HepG2 (cell line): ENCODE measurements around the gene ALG1L2. TPM values are rescaled to one million over a fixed set of nuclear protein-coding genes. Genes with fewer than 3 reads are reported as not detected.
A peak's percentile ranks its signal among the peaks of the same experiment; 100 is the strongest.
"Not testable (repeated sequence)": the region's sequence is repeated elsewhere in the genome, so short reads cannot be mapped to it uniquely, and the experiment has no call there.

Experiments used
- ATAC-seq: fragments of 200-7000 bp; cut with Tn5 transposase; 3 replicates; pipeline ENCODE4 v1.9.1; 2020; ENCODE audit warnings: mild to moderate bottlenecking, moderate library complexity
- BruUV-seq: library from RNA; stranded (reverse); fragments of 400-500 nt; replicated peaks from 2 replicates; lab custom pipeline; 2021; lab: Mats Ljungman, UMichigan
- CTCF ChIA-PET: fragments of 300-600 bp; formaldehyde crosslinking; extraction: SDS; loops from one replicate; lab custom pipeline; 2021; ENCODE audit warnings: low total read pairs, inconsistent platforms, low intra/inter-chr PET ratio; lab: Yijun Ruan, JAX
- POLR2A ChIA-PET: fragments of 350-600 bp; sonication (Branson Sonifier 250); formaldehyde crosslinking; loops from one replicate; lab custom pipeline; 2020; ENCODE audit warnings: antibody characterized with exemption, inconsistent platforms; lab: Yijun Ruan, JAX
- DNase-seq: peaks from one replicate; pipeline ENCODE4 v3.0.0-alpha.2; 2015; ENCODE audit warnings: low spot score
- FAIRE-seq: peaks from 3 replicates; lab custom pipeline; 2011; peaks lifted over from hg19 to GRCh38; lab: Jason Lieb, UNC
- H2AFZ ChIP-seq: one replicate; pipeline ENCODE4 v1.6.1; 2011; ENCODE audit warnings: low read length, inconsistent platforms
- H3K27ac ChIP-seq: fragments of 300-600 bp; 3 replicates; pipeline ENCODE4 v1.8.0; 2011; ENCODE audit warnings: mixed run types, mild to moderate bottlenecking, mixed read lengths, low read length, inconsistent platforms; ENCODE audit not compliant: insufficient read depth; ENCODE audit errors: extremely low read length
- H3K27me3 ChIP-seq, 2 experiments: fragments of 200-600 bp in 1 of 2; 2 replicates in 1 of 2; 3 replicates in 1 of 2; pipeline versions ENCODE4 v1.6.0 to v1.8.0; 2011; ENCODE audit warnings: low read length in 2 of 2, mild to moderate bottlenecking in 2 of 2, moderate library complexity in 2 of 2, inconsistent platforms in 1 of 2; ENCODE audit not compliant: insufficient read depth in 2 of 2, control insufficient read depth in 1 of 2
- H3K36me3 ChIP-seq, 2 experiments: fragments of 200-600 bp in 1 of 2; replicated peaks in 1 of 2; 2 replicates in 1 of 2; 3 replicates in 1 of 2; pipeline versions ENCODE4 v1.5.1 to v1.8.0; 2011; ENCODE audit warnings: low read length in 2 of 2, inconsistent platforms in 1 of 2; ENCODE audit not compliant: insufficient read depth in 2 of 2, control insufficient read depth in 1 of 2
- H3K4me1 ChIP-seq: 2 replicates; pipeline ENCODE4 v1.5.1; 2012; ENCODE audit warnings: low read length, inconsistent platforms; ENCODE audit not compliant: insufficient read depth
- H3K4me2 ChIP-seq: 2 replicates; pipeline ENCODE4 v1.6.0; 2011; ENCODE audit warnings: low read depth, low read length, inconsistent platforms
- H3K4me3 ChIP-seq, 3 experiments: fragments of 200-600 bp in 1 of 3; sonication (generic), shearing (Covaris generic) in 1 of 3; replicated peaks in 1 of 3; 2 replicates each; pipeline ENCODE4 v1.5.1; 2011 to 2016; ENCODE audit warnings: low read length in 3 of 3, inconsistent platforms in 2 of 3, low read depth in 2 of 3, mild to moderate bottlenecking in 2 of 3, control low read depth in 1 of 3, mixed read lengths in 1 of 3; ENCODE audit not compliant: insufficient read depth in 1 of 3
- H3K79me2 ChIP-seq: one replicate; pipeline ENCODE4 v1.6.1; 2011; ENCODE audit warnings: low read length, inconsistent platforms; ENCODE audit not compliant: insufficient read depth
- H3K9ac ChIP-seq: 2 replicates; pipeline ENCODE4 v1.6.0; 2011; ENCODE audit warnings: mild to moderate bottlenecking, low read depth, low read length, inconsistent platforms; ENCODE audit not compliant: insufficient read depth
- H3K9me3 ChIP-seq: 2 replicates; pipeline ENCODE4 v1.5.1; 2012; ENCODE audit warnings: mild to moderate bottlenecking, low read length
- H4K20me1 ChIP-seq: 2 replicates; pipeline ENCODE4 v1.6.0; 2011; ENCODE audit warnings: inconsistent platforms, mild to moderate bottlenecking, low read length, moderate library complexity; ENCODE audit not compliant: insufficient read depth
- ARNTL ChIP-seq: sonication (generic); formaldehyde crosslinking; IDR thresholded peaks from 2 replicates; pipeline ENCODE4 v1.4.0; 2020; ENCODE audit warnings: mild to moderate bottlenecking, missing genetic modification reagents
- ERF ChIP-seq: IDR thresholded peaks from 2 replicates; pipeline ENCODE4 v1.6.1; 2018; ENCODE audit warnings: missing biosample characterization, missing genetic modification reagents
- GABPB1 ChIP-seq: IDR thresholded peaks from 2 replicates; pipeline ENCODE4 v1.6.1; 2016; ENCODE audit warnings: mild to moderate bottlenecking, missing genetic modification reagents, moderate library complexity, missing compliant biosample characterization
- HNRNPLL ChIP-seq: fragments of 200-400 bp; formaldehyde crosslinking; IDR thresholded peaks from 2 replicates; pipeline ENCODE4 v1.6.1; 2017; ENCODE audit warnings: mild to moderate bottlenecking, low read depth, low read length; ENCODE audit not compliant: poor library complexity, severe bottlenecking
- KAT7 ChIP-seq: IDR thresholded peaks from 2 replicates; pipeline ENCODE4 v1.6.1; 2018; ENCODE audit warnings: borderline replicate concordance, missing compliant biosample characterization
- KDM2A ChIP-seq: sonication (generic); formaldehyde crosslinking; IDR thresholded peaks from 2 replicates; pipeline ENCODE4 v1.4.0; 2020; ENCODE audit warnings: low read depth, missing genetic modification reagents, borderline replicate concordance
- MXI1 ChIP-seq: IDR thresholded peaks from 3 replicates; pipeline ENCODE4 v1.6.1; 2012; ENCODE audit warnings: low read depth, low read length, inconsistent platforms, borderline replicate concordance
- POLR2A ChIP-seq, 2 experiments: IDR thresholded peaks; 2 replicates each; pipeline ENCODE4 v1.6.1; 2011; ENCODE audit warnings: low read depth in 2 of 2, low read length in 2 of 2, mild to moderate bottlenecking in 1 of 2, moderate library complexity in 1 of 2; ENCODE audit not compliant: insufficient read depth in 1 of 2
- SAP130 ChIP-seq: IDR thresholded peaks from 2 replicates; pipeline ENCODE4 v1.6.1; 2016; ENCODE audit warnings: low read depth
- SP5 ChIP-seq: IDR thresholded peaks from 2 replicates; pipeline ENCODE4 v1.6.1; 2016; ENCODE audit warnings: low read depth, borderline replicate concordance
- ZFX ChIP-seq: sonication (generic); formaldehyde crosslinking; IDR thresholded peaks from 2 replicates; pipeline ENCODE4 v1.4.0; 2020; ENCODE audit warnings: mild to moderate bottlenecking, low read depth, missing genetic modification reagents, moderate library complexity
- ZFY ChIP-seq: sonication (generic); formaldehyde crosslinking; IDR thresholded peaks from 2 replicates; pipeline ENCODE4 v1.4.0; 2020; ENCODE audit warnings: missing genetic modification reagents
- ZNF614 ChIP-seq: IDR thresholded peaks from 2 replicates; pipeline ENCODE4 v1.6.1; 2018; ENCODE audit warnings: missing biosample characterization, missing genetic modification reagents, inconsistent platforms, borderline replicate concordance
- WGBS: methylation state at CpG from one replicate; pipeline ENCODE4 v1.1.6; 2017; ENCODE audit warnings: low lambda C conversion rate; 5-methylcytosine and 5-hydroxymethylcytosine counted together
- in situ Hi-C: cut with HindIII; loops from 2 replicates; pipeline ENCODE4 v1.10.0; 2017; ENCODE audit warnings: low pct_unique_long_range_greater_than_20kb; ENCODE audit not compliant: extremely low pct_ligation_motif_present
- intact Hi-C: fragments of 100-400 bp; cut with micrococcal nuclease; formaldehyde crosslinking; loops from one replicate; pipeline ENCODE4 v1.10.0; 2022; ENCODE audit not compliant: unreplicated experiment
- polyA plus RNA-seq, 8 experiments: library from polyadenylated mRNA; depleted of rRNA in 3 of 8; stranded (reverse) in 7 of 8; unstranded in 1 of 8; fragments of >200 nt; fragmentation: Illumina TruSeq in 4 of 8; extraction: Trizol in 4 of 8; gene quantifications; 2 replicates each; pipeline versions ENCODE4 v1.2.1 to v1.2.3, GENCODE V29; 2011 to 2016; ENCODE audit warnings: low read depth in 4 of 8, missing spikeins in 1 of 8, mixed read lengths in 1 of 8; ENCODE audit not compliant: insufficient read depth in 1 of 8
- total RNA-seq, 5 experiments: library from RNA; depleted of rRNA; stranded (reverse); fragments of >200 nt; fragmentation: Illumina TruSeq; extraction: Trizol; gene quantifications; 2 replicates each; pipeline ENCODE4 v1.2.3, GENCODE V29; 2016; ENCODE audit warnings: low read depth in 1 of 5
- TF ChIP-seq, protein P1 (sequence below): sonication (generic); formaldehyde crosslinking; IDR thresholded peaks from 2 replicates; pipeline ENCODE4 v1.5.0; 2020; ENCODE audit warnings: mild to moderate bottlenecking, missing genetic modification reagents, borderline replicate concordance
- TF ChIP-seq, protein P2 (sequence below): IDR thresholded peaks from 2 replicates; pipeline ENCODE4 v1.6.1; 2016; ENCODE audit warnings: missing genetic modification reagents, missing compliant biosample characterization
- TF ChIP-seq, protein P3 (sequence below): fragments of 450-650 bp; IDR thresholded peaks from 2 replicates; pipeline ENCODE4 v1.6.1; 2016
- TF ChIP-seq, protein P4 (sequence below): IDR thresholded peaks from 2 replicates; pipeline ENCODE4 v1.6.1; 2012; ENCODE audit warnings: inconsistent platforms

The ALG1L2 gene
- total and polyA plus RNA-seq, 2 of the 13 experiments (the other 11 are each of a cell fraction or from before 2014, with no cell fraction given): 0.13 to 0.55 TPM

DNA sequence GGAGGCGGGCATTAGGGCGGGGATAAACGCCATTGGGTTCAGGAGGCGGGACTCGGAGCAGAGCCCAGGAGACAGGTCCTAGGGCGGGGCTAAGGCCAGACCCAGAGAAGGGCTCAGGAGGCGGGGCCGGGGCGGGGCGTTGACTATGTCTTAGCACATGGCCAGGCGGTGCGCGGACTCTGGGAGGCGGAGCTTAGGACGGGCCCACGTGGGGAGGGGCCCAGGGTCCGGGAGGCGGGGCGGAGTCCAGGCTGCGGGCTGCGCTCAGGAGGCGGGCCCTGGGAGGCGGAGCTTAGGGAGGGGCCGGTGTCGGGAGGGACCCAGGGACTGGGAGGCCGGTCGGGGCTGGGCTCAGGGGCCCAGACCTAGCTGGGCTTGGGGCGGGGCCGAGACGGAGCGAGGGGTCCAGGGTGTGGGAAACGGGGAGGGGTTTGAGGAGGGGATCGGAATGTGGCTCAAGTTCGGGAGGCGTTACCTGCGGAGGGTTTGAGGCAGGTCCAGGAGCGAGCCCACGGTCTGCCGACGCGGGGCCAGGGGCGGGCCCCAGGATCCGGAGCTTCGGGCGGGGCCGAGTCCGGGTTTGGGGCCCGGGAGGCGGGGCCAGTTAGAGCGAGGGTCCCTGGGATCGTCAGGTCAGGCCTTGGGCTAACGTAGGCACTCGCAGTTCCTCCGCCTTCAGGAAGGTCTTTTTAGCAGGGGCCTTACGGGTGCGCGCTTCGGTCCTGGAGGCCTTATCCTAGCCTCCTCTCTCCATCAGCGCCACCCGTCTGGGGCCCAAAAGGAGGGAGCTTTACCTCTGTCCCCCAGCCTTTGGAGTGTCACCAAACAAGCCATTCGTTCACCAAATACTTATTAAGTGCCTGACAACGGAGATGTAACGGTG, 30.5 kb downstream of the ALG1L2 start:
- H3K4me3 ChIP-seq: peak overlapping the region; percentile 63 to 75 (median 75)
- peak in 1 of 2 experiments; percentile 58; a peak in 2 of 4 replicates for TF ChIP-seq POLR2A (IDR thresholded peaks at IDR 0.05; ENCODE audit: insufficient read depth in 1 of 2, low read depth in 2 of 2, low read length in 2 of 2)
- TF ChIP-seq, protein P1, sequence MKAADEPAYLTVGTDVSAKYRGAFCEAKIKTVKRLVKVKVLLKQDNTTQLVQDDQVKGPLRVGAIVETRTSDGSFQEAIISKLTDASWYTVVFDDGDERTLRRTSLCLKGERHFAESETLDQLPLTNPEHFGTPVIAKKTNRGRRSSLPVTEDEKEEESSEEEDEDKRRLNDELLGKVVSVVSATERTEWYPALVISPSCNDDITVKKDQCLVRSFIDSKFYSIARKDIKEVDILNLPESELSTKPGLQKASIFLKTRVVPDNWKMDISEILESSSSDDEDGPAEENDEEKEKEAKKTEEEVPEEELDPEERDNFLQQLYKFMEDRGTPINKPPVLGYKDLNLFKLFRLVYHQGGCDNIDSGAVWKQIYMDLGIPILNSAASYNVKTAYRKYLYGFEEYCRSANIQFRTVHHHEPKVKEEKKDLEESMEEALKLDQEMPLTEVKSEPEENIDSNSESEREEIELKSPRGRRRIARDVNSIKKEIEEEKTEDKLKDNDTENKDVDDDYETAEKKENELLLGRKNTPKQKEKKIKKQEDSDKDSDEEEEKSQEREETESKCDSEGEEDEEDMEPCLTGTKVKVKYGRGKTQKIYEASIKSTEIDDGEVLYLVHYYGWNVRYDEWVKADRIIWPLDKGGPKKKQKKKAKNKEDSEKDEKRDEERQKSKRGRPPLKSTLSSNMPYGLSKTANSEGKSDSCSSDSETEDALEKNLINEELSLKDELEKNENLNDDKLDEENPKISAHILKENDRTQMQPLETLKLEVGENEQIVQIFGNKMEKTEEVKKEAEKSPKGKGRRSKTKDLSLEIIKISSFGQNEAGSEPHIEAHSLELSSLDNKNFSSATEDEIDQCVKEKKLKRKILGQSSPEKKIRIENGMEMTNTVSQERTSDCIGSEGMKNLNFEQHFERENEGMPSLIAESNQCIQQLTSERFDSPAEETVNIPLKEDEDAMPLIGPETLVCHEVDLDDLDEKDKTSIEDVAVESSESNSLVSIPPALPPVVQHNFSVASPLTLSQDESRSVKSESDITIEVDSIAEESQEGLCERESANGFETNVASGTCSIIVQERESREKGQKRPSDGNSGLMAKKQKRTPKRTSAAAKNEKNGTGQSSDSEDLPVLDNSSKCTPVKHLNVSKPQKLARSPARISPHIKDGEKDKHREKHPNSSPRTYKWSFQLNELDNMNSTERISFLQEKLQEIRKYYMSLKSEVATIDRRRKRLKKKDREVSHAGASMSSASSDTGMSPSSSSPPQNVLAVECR: peak; percentile 32; the same call in 1 of the 2 replicates
- TF ChIP-seq KDM2A (CRISPR knock-in tag): 0 out of 2 replicates have a peak, but pooled peaks have one; percentile 27
- TF ChIP-seq ZFY (CRISPR knock-in tag): peak; percentile 69
- peak; percentile 56; the same call in 1 of the 2 replicates for TF ChIP-seq ZFX (CRISPR knock-in tag)
- TF ChIP-seq GABPB1 (CRISPR knock-in tag): 0 out of 2 replicates have a peak, but pooled peaks have one; percentile 29
- TF ChIP-seq, protein P2, sequence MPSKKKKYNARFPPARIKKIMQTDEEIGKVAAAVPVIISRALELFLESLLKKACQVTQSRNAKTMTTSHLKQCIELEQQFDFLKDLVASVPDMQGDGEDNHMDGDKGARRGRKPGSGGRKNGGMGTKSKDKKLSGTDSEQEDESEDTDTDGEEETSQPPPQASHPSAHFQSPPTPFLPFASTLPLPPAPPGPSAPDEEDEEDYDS (CRISPR knock-in tag): peak; percentile 29; the same call in 1 of the 2 replicates
- TF ChIP-seq SP5 (CRISPR knock-in tag): peak; percentile 41; the same call in 1 of the 2 replicates
- peak; percentile 28 for TF ChIP-seq HNRNPLL
- peak; percentile 32; the same call in 1 of the 3 replicates for TF ChIP-seq MXI1
- TF ChIP-seq KAT7 (CRISPR knock-in tag): 0 out of 2 replicates have a peak, but pooled peaks have one; percentile 37
- 0 out of 2 replicates have a peak, but pooled peaks have one; percentile 11 for TF ChIP-seq ERF
- 0 out of 2 replicates have a peak, but pooled peaks have one; percentile 15 for TF ChIP-seq ZNF614 (CRISPR knock-in tag)
- TF ChIP-seq SAP130 (CRISPR knock-in tag): peak; percentile 35; the same call in 1 of the 2 replicates
- TF ChIP-seq, protein P3, sequence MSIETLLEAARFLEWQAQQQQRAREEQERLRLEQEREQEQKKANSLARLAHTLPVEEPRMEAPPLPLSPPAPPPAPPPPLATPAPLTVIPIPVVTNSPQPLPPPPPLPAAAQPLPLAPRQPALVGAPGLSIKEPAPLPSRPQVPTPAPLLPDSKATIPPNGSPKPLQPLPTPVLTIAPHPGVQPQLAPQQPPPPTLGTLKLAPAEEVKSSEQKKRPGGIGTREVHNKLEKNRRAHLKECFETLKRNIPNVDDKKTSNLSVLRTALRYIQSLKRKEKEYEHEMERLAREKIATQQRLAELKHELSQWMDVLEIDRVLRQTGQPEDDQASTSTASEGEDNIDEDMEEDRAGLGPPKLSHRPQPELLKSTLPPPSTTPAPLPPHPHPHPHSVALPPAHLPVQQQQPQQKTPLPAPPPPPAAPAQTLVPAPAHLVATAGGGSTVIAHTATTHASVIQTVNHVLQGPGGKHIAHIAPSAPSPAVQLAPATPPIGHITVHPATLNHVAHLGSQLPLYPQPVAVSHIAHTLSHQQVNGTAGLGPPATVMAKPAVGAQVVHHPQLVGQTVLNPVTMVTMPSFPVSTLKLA: peak; percentile 85
- TF ChIP-seq ARNTL (CRISPR knock-in tag): 0 out of 2 replicates have a peak, but pooled peaks have one; percentile 15
- TF ChIP-seq, protein P4, sequence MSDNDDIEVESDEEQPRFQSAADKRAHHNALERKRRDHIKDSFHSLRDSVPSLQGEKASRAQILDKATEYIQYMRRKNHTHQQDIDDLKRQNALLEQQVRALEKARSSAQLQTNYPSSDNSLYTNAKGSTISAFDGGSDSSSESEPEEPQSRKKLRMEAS: 0 out of 2 replicates have a peak, but pooled peaks have one; percentile 43

More for the DNA sequence above, 30.5 kb downstream of the ALG1L2 start:
- H3K27ac ChIP-seq: peak overlapping the region; percentile 79
- H3K27me3 ChIP-seq, H3K9me3 ChIP-seq, H3K79me2 ChIP-seq, intact Hi-C loops, H3K36me3 ChIP-seq, BruUV-seq, H4K20me1 ChIP-seq, H3K4me1 ChIP-seq, in situ Hi-C loops, FAIRE-seq, CTCF ChIA-PET: not testable (repeated sequence)
- under 1% methylated on average over 17 of the region's 63 CpGs for WGBS
- peak; percentile 89 for DNase-seq
- ATAC-seq: peak; percentile 24; the same call in 1 of the 3 replicates
- H2AFZ ChIP-seq: peak overlapping the region; percentile 90
- H3K9ac ChIP-seq: peak overlapping the region; percentile 64; the same call in 1 of the 2 replicates
- POLR2A ChIA-PET: interaction anchor here (0.6 to 1.5 kb wide), 6 partner anchors 9 to 782 kb away, joined by 3 to 5 read pairs (median 4); partner anchors contain the start of genes ATP2C1 and TMCC1
- H3K4me2 ChIP-seq: peak overlapping the region; percentile 84
